Measurements from ENCODE around the gene RNU2-63P.

GRCh38 chr2:88036606-88037005, 20.3 kb upstream of the RNU2-63P start:
- TF ChIP-seq POLR2A (IDR thresholded peaks at IDR 0.05) = no peak
- no peak for TF ChIP-seq CTCF (IDR thresholded peaks at IDR 0.05)
